Gastrocnemius medialis (tissue), 4 donors: ENCODE measurements around the gene CAMTA1.

Experiments used
- CTCF ChIP-seq, 5 experiments: fragments of 450-650 bp in 3 of 5; fragments of 200-600 bp in 2 of 5; sonication (generic) in 2 of 5; IDR thresholded peaks in 4 of 5; conservative IDR thresholded peaks in 1 of 5; 1 replicate in 4 of 5; 2 replicates in 1 of 5; pipeline ENCODE4 v1.5.1; 2016 to 2019; ENCODE audit warnings: antibody characterized with exemption in 5 of 5, mild to moderate bottlenecking in 3 of 5, moderate library complexity in 3 of 5
- POLR2A ChIP-seq, 2 donors: fragments of 450-650 bp; IDR thresholded peaks; one replicate each; pipeline ENCODE4 v1.6.1; 2017; ENCODE audit warnings: antibody characterized with exemption in 2 of 2, mild to moderate bottlenecking in 2 of 2, moderate library complexity in 2 of 2

- TF ChIP-seq POLR2A (IDR thresholded peaks at IDR 0.05) (no peak), CTCF (IDR thresholded peaks at IDR 0.05 in 4 of 5, conservative IDR thresholded peaks at IDR 0.05 in 1 of 5) (no peak)
Measured at GRCh38 chr1:7045897-7046296, 260.6 kb downstream of the CAMTA1 start.
